ENCODE measurements around the gene GTF2A1. TPM values are rescaled to one million over a fixed set of nuclear protein-coding genes. Genes with fewer than 3 reads are reported as not detected.

GTF2A1 gene
- total and polyA plus RNA-seq, 2 donors (not counting 3 experiments of a cell fraction or from before 2014, with no cell fraction given) = 11.1 to 33.4 TPM

- BruUV-seq (replicated peaks) = no TSS peak
- CTCF ChIA-PET = no interaction called here
- no peaks in the 10 kb centered on the region for H3K4me1 ChIP-seq (ENCODE audit: control insufficient read depth, extremely low read depth, insufficient read depth, low read length)
- dilution Hi-C loops (cut with MboI; ENCODE audit: extremely low pct_ligation_motif_present, low sequenced_read_pairs) = no loop called here
- TF ChIP-seq GATA2 (IDR thresholded peaks at IDR 0.05; ENCODE audit: insufficient read depth, insufficient read length, low read depth, low read length) = no peak
- TF ChIP-seq POLR2AphosphoS5 (IDR thresholded peaks at IDR 0.05; ENCODE audit: insufficient read depth, low read depth, low read length) = no peak
- TF ChIP-seq, protein P1, sequence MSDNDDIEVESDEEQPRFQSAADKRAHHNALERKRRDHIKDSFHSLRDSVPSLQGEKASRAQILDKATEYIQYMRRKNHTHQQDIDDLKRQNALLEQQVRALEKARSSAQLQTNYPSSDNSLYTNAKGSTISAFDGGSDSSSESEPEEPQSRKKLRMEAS (IDR thresholded peaks at IDR 0.05; ENCODE audit: insufficient read depth, insufficient read length) = no peak
- TF ChIP-seq, protein P2, sequence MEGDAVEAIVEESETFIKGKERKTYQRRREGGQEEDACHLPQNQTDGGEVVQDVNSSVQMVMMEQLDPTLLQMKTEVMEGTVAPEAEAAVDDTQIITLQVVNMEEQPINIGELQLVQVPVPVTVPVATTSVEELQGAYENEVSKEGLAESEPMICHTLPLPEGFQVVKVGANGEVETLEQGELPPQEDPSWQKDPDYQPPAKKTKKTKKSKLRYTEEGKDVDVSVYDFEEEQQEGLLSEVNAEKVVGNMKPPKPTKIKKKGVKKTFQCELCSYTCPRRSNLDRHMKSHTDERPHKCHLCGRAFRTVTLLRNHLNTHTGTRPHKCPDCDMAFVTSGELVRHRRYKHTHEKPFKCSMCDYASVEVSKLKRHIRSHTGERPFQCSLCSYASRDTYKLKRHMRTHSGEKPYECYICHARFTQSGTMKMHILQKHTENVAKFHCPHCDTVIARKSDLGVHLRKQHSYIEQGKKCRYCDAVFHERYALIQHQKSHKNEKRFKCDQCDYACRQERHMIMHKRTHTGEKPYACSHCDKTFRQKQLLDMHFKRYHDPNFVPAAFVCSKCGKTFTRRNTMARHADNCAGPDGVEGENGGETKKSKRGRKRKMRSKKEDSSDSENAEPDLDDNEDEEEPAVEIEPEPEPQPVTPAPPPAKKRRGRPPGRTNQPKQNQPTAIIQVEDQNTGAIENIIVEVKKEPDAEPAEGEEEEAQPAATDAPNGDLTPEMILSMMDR (IDR thresholded peaks at IDR 0.05; ENCODE audit: extremely low read depth in 1 of 2, insufficient read depth in 1 of 2, low read depth in 1 of 2, low read length in 2 of 2) = no peak
- TF ChIP-seq EZH2 (IDR thresholded peaks at IDR 0.05; ENCODE audit: borderline replicate concordance, low read depth, low read length, severe bottlenecking) = no peak
- no peak for TF ChIP-seq POLR2A (IDR thresholded peaks at IDR 0.05; ENCODE audit: low read depth, low read length)
- TF ChIP-seq FOS (IDR thresholded peaks at IDR 0.05; ENCODE audit: borderline replicate concordance, insufficient read depth, low read length) = no peak
- no peak for TF ChIP-seq MYC (IDR thresholded peaks at IDR 0.05; ENCODE audit: low read depth, low read length)
- no peak for TF ChIP-seq JUN (IDR thresholded peaks at IDR 0.05; ENCODE audit: borderline replicate concordance, insufficient read depth, insufficient read length, low read depth)
- POLR2A ChIA-PET = no interaction called here
- intact Hi-C loops (cut with micrococcal nuclease) = no loop called here
- no peaks in the 10 kb centered on the region for H3K27me3 ChIP-seq (ENCODE audit: control insufficient read depth in 2 of 2, insufficient read depth in 2 of 2, low read length in 2 of 2)
- no peak overlapping the region for H3K4me3 ChIP-seq (replicated peaks in 1 of 3; ENCODE audit: insufficient read depth in 1 of 3, low read depth in 1 of 3, low read length in 3 of 3)
- H3K9me1 ChIP-seq (replicated peaks; ENCODE audit: control insufficient read depth, extremely low read depth, insufficient read depth, low read length) = no peaks in the 10 kb centered on the region
- no peaks in the 10 kb centered on the region for H3K36me3 ChIP-seq (ENCODE audit: control insufficient read depth in 2 of 2, extremely low read depth in 1 of 2, insufficient read depth in 2 of 2, low read length in 2 of 2)
- no peak overlapping the region for H3K9ac ChIP-seq (replicated peaks; ENCODE audit: extremely low read depth, insufficient read depth, low read length)
- no peak overlapping the region for H2AFZ ChIP-seq (ENCODE audit: low read depth, low read length)
- no peak overlapping the region for H3K27ac ChIP-seq (ENCODE audit: insufficient read depth, low read depth, low read length)
- H3K4me2 ChIP-seq (ENCODE audit: insufficient read depth, low read length) = no peak overlapping the region
- no peaks in the 10 kb centered on the region for H3K79me2 ChIP-seq (ENCODE audit: control insufficient read depth, insufficient read depth, low read length)
- DNase-seq (ENCODE audit: low read depth, low spot score) (no peak), FAIRE-seq (no peak)
- H3K9me3 ChIP-seq (replicated peaks; ENCODE audit: control insufficient read depth, insufficient read depth, low read length) = no peaks in the 10 kb centered on the region
- no peaks in the 10 kb centered on the region for H4K20me1 ChIP-seq (replicated peaks; ENCODE audit: control insufficient read depth, extremely low read depth, insufficient read depth, low read length)
These were observed 93.0 kb downstream of the GTF2A1 start for GRCh38 chr14:81127785-81128184.
